HS-27A (cell line): Measurements from ENCODE around the gene ANKRD44.

ENCODE experiments used
- DNase-seq: peaks from one replicate; pipeline ENCODE4 v3.0.0-alpha.2; 2012; ENCODE audit warnings: low read depth, missing footprints

ANKRD44 gene

DNA sequence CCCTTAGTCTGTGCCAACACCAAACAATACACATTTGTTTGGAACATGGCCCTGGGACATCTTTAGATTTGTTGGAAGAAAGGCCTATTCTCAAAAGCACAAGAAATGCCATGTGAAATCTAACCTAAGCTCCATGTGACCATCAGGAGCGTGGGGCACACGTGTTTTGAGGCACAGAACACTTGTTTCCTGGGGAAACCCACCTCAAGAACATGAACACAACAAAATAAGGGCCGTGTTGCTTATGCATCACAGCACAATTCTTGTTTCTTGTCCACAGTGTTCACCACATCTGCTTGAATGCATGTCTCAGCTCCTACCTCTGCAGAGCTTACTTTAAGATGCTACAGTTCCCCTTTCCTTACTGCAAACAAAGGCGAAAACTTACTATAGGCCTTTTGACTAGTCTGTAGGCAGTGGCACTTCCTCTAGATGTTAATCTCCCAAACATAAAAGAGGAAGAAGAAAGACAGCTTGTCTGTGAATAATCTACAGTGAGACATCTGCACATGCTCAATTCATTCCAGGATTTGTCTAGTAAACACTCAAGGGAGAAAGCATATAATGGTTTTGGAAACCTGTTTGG lies 165.0 kb downstream of the ANKRD44 start:
- no peak for DNase-seq

- no peak for DNase-seq
Observed at GRCh38 chr2:197144183-197144582, 166.4 kb downstream of the ANKRD44 start.

DNA sequence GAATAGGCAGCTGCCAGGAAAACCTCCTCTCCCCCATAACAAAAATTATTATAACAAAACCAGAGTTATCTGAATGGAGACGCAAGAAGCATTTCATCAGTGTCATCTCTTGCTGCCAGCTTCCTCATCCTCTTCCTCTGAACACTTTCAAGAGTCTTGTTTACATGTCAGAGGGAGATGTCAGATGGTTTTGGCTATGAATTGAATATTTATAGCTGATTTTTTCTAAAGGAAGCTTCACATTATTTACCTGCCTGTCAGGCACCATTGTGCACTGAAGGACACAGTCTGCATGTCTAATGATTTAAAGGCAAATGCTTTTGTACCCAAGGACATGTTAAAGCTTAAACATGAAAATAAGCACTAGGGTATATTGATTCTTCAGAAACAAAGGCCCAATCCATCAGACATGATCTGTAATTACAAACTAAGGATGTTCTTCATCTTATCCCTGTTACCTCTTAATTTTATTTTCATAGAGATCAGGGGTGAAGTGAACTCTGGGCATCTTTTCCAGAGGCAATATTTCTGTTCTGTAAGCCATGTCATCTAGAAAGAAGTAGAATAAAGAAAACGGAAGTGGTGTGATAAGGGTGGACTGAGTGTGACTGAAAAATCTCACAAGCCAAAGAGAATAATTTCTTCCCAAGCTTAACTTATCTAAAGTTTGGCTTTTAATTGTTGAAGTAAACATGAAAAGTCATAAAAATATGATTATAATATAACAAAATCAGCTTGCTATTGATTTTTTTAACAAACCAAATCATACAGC lies 168.7 kb downstream of the ANKRD44 start:
- DNase-seq: no peak

GRCh38 chr2:197140045-197140444 lies 170.5 kb downstream of the ANKRD44 start:
- no peak for DNase-seq

DNA sequence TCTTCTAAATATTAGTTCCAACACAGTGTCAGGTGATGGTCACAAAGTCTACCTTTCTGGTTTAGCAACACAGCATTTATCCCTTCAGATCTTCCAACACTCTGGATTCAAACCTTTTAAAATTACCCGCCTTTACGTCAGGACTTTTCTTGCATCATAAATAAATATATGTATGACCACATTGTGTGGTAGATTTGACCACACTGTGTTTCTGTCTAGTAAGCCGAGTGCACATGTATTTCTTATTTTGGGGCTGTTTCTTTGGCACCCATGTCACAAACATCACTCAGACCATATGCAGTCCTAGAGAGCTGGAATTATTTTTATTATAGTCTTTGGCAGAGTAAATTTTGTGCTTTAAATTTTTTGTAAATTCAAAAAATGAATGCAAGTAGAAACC lies 172.1 kb downstream of the ANKRD44 start:
- no peak for DNase-seq

- DNase-seq: no peak
Observed at GRCh38 chr2:197137826-197138477, 172.6 kb downstream of the ANKRD44 start.

GRCh38 chr2:197137231-197137630 lies 173.3 kb downstream of the ANKRD44 start:
- DNase-seq: no peak

- no peak for DNase-seq
Observed at GRCh38 chr2:197136452-197136851, 174.1 kb downstream of the ANKRD44 start.

DNA sequence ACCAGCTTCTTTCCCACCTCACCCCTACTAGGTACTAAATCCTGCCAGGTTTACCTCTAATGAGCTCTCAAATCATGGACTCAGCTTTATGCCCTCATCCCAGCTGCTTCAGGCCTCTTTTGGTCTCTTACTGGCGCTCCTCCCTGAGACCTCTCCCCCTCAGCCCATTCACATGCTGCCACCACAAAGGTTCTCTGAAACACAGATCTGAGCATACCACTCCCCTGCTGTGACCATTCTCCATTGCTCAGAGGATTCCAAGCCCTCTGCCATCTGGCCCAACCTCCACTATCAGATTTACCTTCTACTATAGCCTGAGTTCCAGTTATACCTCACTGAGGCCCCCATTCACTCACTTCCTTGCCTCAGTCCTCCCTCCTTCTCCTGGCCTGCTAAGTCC lies 174.8 kb downstream of the ANKRD44 start:
- no peak for DNase-seq

GRCh38 chr2:197134206-197134605 lies 176.4 kb downstream of the ANKRD44 start:
- no peak for DNase-seq

DNA sequence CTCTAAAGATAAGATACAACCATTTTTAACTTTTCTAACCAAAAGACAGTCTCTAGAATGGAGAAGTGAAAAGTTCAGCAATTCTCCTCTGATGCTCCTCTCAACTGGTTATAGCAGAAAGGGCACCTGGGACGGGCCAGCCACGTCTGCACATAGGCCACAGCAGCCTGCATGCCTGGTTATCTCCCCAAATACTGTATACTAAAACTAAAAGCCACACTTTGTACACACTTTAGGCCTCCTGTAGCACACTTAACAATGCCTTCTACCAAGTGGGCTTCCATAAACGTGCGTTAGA lies 179.1 kb downstream of the ANKRD44 start:
- DNase-seq: no peak

GRCh38 chr2:197130318-197130717 lies 180.3 kb downstream of the ANKRD44 start:
- DNase-seq: no peak

GRCh38 chr2:197128897-197129296 lies 181.7 kb downstream of the ANKRD44 start:
- no peak for DNase-seq

- DNase-seq: no peak
Observed at GRCh38 chr2:197128126-197128525, 182.5 kb downstream of the ANKRD44 start.

DNA sequence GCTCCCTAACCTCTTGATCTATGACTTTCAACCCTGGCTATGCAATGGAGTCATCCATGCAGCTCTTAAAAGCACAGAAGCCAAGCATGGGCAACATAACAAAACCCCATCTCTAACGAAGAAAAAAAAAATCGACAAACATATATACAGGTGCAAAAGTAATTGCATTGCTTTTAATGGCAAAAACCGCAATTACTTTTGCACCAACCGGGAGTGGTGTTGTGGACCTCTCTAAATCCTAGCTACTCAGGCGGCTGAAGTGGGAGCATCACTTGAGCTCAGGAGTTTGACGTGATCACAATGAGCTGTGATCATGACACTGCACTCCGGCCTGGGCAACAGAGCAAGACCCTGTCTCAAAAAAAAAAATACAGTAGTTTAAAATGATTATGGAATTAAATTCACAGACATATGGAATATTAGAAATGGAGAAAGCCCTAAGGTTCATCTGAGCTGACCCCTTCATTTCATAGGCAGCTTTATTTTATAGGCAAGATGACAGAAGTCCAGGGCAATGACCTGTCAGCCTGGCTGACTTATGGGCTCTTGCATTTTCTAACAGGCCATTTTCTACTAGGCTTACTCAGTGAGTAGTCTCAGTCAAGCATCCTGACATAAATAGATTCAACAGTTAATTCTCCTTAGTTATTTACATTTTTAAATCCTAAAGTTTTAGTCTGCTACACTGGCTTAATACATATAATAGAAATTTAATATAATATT lies 183.8 kb downstream of the ANKRD44 start:
- no peak for DNase-seq

GRCh38 chr2:197124639-197125390 lies 185.8 kb downstream of the ANKRD44 start:
- no peak for DNase-seq

GRCh38 chr2:197122821-197123220 lies 187.8 kb downstream of the ANKRD44 start:
- no peak for DNase-seq

- no peak for DNase-seq
Observed at GRCh38 chr2:197121756-197122385, 188.7 kb downstream of the ANKRD44 start.

DNA sequence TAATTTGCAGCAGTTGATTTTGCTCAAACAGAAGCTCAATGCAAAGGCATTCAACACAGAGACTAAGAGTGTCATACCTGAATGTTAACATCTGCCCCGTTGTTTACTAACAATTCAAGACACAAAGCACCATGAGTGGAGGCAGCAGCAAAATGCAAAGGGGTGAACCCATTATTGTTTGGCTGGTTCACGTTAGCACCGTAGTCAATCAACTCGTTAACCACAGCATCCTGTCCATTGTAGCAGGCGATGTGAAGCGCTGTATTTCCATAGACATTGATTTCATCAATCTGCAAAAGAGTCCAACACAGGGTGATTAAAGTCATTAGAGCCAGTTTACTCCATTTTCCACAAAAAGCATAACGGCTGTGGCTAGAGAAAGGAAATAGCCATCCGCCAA lies 189.3 kb downstream of the ANKRD44 start:
- no peak for DNase-seq

GRCh38 chr2:197116306-197116879 lies 194.2 kb downstream of the ANKRD44 start:
- DNase-seq: no peak

GRCh38 chr2:197115325-197115724 lies 195.3 kb downstream of the ANKRD44 start:
- no peak for DNase-seq
